ENCODE results near the gene MYH3.

- TF ChIP-seq POLR2A (IDR thresholded peaks at IDR 0.05) (no peak), CTCF (IDR thresholded peaks at IDR 0.05) (no peak)
Measured at GRCh38 chr17:10631701-10632100, 25.4 kb downstream of the MYH3 start.

Data from right lobe of liver (tissue), 4 donors.